HG03439 (cell line): ENCODE data around the gene MUC5B.
"Not testable (repeated sequence)": the region's sequence is repeated elsewhere in the genome, so short reads cannot be mapped to it uniquely, and the experiment has no call there.

Experiments used
- ATAC-seq: cut with Tn5 transposase; IDR thresholded peaks from one replicate; pipeline ENCODE4 v1.9.1; 2021; ENCODE audit warnings: mild to moderate bottlenecking, moderate library complexity; ENCODE audit not compliant: unreplicated experiment

The MUC5B gene

DNA sequence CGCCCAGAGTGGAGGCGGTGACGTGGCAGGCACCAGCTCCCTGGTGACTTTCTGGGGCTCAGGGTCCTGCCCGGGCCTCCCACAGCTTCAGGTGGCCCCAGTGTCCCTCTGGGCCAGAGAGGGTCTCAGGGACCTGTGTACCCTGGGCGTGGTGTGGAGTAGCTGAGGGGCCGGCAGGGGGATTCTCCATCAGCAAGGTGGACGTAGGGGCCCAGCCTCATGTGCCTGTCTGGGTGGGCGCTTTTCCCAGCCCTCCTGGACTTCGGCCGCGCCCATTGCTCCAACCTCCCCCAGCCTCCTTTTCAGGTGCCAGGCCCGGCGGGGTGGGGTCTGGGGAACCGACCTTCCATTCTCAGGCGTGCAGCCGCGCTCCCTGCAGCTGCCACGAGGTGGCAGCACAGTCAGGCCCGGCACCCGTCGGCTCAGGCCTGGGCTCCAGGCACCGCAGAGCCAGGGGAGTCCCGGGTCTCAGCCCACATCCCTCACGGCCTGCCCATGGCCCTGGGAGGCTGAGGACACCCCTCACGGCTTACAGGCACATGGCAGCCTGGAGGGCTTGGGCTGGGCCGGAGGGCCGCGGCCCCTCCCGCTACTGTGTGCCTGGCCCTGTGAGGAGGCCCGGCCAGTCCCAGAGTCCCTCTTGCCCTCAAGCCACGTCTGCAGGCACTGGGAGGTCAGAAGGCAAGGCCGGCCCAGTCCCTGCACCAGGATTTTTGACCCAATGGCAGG, 19.9 kb upstream of the MUC5B start:
- no peak for ATAC-seq

DNA sequence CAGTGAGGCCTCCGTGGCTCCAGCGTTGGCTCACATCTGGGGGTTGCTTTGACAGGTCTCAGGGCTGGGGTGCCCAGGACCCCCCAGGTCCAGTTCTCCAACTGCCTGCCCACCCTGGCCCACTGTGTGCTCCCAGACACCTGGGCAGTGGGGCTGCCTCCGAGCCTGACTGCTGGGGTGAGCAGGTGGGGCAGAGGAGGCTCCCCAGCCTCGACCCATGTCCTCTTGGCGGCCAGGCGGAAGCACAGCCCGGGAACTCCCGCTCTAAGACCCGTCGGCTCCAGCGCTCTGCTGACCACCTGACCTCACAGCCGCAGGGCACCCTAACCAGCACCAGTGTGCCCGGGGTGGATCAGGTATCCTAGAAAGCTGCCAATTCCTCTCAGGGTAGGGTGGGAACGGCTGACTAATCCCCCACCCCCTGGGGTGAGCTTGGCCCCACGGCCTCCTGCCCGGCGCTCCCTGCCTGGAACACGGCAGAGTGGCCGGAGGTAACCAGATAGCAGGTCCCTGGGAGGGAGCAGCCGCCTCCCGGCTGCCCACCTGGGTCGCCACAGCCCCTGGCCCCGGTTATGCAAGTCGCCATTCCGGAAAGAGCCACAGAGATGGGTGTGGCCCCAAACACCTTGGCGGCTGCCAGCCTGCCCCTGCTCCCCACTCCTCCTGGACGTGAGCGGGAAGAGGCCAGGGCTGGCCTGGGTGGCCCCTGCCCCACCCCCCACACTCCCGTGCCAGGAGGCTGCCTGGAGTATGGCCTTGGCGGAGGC, 19.2 kb upstream of the MUC5B start:
- ATAC-seq: no peak

DNA sequence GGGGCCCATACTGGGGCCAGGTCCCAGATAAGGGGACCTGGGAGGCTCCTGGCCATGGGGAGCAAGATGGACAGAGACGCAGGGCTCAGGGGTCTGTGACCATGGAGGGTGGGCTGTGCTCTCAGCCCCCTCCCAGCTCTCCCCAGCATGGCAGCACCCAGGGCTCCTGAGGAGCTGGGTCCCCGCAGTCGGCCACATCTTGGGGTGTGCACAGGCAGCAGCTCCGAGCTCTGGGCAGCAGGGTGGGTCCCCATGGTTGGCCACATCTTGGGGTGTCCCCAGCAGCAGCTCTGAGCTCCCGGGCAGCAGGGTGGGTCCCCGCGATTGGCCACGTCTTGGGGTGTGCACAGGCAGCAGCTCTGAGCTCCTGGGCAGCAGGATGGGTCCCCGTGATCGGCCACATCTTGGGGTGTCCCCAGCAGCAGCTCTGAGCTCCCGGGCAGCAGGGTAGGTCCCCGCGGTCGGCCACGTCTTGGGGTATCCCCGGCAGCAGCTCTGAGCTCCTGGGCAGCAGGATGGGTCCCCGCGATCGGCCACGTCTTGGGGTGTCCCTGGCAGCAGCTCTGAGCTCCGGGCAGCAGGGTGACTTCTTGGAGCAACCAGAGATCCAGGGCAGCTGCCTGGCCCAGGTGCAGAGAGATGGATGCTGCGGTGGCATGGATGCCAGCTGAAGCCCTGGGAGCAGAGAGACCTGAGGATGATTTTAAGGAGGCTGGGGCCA, 18.3 kb upstream of the MUC5B start:
- no peak for ATAC-seq

DNA sequence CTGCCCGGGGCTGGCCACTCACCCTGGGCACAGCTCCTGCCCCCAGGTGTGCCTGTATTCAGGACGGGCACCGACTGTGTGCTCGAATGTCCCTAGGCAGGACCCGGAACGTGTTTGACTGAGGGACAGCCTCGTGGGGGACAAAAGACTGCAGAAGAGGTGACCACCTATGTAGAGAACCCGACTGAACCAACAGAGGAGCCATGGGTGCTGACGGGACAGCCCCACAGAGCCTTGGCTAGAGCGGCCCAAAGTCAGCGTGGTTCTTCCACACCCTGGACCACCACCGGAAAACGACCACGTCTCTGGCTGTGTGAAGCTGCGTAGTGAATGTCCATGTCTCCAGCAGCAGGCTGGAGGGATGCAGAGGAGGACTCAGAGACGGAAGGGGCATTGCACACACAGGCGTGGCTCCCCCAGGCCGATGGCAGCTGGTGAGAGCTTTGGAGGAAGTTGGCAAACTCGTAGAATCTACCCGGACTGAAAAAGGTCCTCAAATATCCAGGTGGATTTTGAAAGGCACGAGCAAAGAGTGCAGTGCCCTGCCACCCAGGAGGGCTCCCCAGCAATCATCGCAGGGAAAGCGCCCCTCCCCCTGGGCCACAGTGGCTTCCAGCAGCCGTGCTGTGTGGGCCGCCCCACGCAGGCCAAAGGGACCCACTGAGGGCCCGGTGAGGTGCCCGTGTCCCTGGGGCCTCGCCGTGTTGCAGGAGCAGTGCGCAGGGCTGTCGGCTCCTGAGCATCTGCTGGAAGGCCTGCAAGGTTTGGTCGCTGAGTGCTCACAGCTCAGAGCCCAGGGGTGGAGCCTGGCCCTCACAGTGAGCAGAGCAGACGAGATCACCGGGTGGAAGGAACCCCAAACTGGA, 17.5 kb upstream of the MUC5B start:
- ATAC-seq: no peak

DNA sequence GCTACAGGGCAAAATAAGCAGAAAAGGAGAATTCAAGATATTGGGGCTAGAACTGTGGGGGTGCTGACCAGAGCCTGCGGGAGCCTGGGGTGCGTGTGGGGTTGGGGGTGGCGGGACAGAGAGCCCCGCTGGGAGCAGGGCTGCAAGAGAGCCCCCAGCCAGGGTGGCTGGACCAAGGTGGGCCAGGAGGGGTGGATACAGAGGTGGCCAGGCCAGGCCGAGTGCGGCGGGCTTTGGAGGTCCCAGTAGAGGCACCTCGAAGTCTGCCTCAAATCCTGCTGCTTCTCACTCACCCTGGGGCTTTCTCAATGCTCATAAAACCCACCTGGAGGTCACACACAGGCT, 16.9 kb upstream of the MUC5B start:
- ATAC-seq: no peak

DNA sequence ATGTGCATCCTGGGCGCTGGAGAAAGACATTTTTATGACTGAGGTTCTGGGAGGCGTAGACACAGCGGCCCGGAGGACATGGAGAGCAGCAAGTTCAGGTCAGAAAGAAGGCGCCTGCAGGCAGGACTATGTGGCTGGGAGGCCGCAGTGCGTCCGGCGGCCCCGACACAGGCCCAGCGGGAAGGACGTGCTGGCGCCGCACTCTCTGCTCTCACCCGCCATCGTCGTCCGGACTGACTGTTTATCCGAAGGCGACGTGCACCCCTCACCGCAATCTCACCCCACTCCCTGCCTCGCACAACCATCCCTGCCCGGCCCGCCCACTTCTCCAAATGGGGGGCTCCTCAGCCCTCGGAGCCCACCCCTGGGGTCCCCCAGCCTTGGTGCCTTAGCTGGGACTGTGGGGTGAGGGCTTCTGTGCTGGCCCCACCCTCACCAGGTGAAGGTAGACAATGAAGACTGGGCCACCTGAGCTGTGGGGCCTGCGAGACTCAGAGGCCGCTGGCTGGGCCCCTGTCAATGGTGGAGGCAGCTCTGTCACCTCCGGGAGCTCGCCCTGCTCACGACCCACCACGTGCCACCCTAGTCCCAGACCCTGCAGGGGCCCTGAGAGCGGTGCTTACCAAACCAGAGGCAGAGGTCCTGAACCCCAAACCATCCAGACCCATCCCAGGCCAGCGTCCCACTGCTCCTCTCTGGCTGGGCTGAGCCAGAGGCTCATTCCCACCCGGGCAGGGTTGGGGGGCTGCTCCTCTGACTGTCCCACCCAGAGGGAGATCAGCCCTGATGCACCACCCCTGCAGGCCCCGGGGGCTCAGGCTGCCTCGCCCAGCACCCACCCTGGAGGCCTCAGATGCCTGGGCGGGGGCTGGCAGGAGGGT, 16.2 kb upstream of the MUC5B start:
- ATAC-seq: no peak

DNA sequence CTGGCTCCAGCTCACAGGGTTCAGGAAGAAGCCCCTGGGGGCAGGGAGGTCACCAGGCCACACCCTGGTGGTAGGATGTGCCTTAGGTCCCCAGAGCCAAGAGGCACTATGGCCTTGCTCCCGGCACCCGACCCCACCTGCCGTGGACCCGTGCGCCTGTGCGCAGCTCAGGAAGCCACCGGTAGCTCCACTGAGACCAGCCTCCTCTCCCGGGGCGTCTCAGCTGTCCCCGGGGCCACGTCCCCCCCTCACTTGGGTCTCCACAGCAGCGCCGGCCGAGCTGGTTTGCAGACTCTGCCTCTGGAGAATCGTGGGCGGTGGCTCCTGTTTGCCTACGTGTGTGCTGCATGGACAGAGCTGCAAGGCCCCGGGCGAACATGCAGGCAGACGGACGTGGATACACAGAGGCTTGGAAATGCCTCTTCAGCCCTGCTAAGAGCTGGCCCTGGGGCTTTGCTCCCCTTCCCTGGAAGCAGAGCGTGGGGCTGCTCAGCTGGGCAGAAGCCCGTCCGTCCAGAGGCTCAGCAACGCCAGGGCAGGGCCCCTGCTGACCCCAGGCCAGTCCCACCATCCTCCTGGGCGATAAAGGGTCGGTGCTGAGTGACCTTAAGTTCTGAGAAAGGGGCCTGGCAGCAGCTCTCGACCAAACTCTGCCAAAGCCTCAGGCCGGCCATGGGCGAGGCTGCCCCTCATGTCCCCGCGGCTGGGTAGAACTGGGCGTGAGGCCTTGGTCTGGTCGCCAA, 15.3 kb upstream of the MUC5B start:
- ATAC-seq: no peak

DNA sequence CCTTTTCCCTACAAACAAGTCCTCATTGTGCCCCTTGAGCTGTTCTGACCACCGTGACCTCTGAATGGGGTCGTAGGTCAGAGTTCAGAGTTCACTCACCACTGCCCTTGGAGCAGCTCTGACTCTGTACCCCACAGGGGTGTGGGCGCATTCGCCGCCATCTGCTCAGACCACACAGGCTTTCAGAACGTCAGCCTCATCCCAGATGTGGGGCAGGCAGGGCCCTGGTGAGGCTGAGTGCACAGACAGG, 14.8 kb upstream of the MUC5B start:
- ATAC-seq: no peak

DNA sequence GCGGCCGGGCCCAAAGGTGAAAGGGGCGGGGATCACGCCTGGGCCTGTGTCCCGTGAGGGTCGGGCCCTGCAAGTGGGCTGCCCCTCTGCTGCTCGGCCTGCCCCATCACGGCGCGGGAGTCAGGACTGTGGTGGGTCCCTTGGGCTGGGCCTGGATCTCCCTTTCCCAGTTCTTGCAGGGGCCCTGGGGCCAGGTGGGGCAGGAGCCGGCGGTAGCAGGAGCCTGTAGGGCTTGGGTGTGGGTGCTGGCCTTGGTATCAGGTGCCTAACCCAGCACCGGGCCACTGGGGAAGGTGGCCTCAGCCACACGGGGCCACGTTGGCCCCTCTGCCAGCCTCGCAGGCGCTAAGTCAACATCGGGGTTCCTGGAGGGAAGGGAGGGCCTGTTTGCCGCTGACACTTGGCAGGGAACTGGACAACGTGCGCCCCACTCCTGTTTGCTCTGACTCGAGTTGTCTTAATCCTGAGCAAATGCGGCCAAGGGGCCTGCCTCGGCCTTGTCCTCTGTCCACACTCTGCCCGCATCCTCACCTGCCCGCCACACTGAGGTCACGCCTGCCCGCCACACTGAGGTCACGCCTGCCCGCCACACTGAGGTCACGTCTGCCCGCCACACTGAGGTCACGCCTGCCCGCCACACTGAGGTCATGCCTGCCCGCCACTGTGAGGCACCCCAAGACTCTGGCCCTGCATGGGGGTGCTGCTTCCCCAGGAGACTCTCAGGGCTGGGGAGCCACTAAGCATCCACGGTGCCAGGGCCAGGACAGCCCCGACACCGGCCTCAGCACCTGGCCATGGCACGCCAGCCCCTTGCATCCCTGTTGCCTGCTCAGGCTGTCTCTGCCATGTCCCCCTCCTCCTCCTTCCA, 14.2 kb upstream of the MUC5B start:
- no peak for ATAC-seq

DNA sequence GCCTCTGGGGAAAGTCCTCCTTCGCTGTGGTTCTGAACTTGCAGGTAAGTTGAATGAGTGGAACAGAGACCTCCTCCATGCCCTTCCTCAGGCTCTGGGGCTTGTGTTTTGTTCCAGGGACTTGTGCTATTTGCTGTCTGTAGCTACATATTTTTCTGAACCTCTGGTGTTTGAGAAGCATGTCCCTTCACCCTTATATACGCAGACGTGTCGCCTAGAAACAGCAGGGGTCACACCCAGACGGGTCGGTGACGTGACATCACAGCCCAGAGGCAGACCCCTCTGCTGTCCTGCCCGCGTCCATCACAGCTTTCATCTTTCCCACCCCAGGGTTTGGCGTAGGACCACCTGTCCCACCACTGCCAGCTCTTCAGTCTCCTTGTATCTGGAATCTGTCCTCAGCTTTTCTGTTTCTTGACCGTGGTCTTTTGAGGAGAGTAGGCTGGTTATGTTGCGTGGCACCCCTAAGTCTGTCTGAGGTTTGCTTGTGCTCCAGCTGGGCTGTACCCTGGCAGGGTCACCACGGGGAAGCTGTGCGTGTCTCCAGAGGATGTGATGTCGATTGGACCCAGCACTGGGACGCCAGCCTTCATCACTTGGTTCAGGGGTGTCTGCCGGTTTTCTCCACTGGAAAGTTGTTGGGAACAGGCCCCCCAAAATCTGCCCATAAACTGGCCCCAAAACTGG, 13.4 kb upstream of the MUC5B start:
- ATAC-seq: no peak

DNA sequence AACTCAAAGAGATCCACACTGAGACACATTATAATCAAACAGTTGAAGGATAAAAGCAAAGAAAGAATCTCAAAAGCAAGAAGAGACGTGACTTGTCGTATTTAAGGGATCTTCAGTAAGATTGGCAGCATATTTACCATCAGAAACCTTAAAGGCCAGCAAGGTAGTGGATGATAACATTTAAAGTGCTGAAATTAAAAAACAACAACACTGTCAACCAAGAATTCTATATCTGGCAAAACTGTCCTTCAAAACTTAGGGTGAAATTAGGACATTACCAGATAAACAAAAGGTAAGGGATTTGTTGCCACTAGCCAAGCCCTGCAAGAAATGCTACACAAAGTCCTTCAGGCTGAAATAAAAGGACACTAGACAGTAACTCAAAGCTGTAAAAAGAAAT, 11.0 kb upstream of the MUC5B start:
- ATAC-seq: no peak

DNA sequence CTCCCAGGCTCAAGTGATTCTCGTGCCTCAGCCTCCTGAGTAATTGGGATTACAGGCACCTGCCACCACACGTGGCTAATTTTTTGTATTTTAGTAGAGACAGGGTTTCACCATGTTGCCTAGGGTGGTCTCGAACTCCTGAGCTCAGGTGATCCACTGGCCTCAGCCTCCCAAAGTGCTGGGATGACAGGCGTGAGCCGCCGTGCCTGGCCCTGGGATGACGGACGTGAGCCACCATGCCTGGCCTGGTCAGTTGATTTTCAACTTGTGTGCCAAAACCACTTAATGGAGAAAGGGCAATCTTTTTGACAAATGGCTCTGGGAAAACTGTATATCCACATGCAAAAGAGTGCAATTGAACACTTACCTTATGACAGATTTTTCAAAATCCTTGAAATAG, 7.0 kb upstream of the MUC5B start:
- ATAC-seq: not testable (repeated sequence)

DNA sequence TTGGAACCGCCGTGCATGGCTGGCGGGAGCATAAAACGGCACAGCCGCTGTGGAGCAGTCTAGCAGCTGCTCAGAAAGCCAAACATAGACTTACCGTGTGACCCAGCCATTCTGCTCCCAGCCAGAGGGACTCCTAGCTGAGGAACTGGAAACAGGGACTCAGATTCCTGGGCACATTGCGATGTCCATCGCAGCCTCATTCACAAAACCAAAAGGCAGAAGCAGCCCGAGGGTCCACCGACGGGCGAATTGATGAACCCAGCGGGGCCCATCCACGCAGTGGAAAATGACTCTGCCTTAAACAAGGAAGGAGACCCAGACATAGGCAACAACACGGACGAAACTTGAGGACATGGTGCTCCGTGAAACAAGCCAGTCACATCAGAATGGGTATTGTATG, 5.7 kb upstream of the MUC5B start:
- ATAC-seq: no peak

DNA sequence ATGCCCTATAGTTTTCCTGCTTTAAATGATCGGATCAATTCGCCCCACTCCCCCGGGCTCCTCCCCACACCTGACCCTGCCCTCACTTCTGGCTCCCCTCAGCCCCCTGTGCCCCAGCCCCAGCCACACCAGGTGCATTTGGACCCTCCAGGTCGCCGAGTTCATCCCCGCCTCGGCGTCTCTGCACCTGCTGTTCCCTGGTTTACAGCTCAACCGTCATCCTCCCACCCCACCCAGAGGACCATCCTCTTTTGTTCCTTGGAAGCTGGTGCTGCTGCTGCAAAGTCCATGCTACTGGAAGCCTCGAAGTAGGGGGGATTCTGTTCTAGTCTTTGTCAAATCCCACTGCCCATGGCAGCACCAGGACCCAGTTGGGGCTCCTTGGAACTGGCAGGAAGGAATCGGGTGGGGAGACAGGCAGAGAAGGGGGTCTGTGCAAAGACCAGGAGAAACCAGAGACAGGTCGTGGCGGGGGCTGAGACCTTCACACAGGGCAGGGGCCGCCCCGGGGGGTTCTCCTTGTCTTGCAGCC, 4.5 kb upstream of the MUC5B start:
- ATAC-seq: no peak

DNA sequence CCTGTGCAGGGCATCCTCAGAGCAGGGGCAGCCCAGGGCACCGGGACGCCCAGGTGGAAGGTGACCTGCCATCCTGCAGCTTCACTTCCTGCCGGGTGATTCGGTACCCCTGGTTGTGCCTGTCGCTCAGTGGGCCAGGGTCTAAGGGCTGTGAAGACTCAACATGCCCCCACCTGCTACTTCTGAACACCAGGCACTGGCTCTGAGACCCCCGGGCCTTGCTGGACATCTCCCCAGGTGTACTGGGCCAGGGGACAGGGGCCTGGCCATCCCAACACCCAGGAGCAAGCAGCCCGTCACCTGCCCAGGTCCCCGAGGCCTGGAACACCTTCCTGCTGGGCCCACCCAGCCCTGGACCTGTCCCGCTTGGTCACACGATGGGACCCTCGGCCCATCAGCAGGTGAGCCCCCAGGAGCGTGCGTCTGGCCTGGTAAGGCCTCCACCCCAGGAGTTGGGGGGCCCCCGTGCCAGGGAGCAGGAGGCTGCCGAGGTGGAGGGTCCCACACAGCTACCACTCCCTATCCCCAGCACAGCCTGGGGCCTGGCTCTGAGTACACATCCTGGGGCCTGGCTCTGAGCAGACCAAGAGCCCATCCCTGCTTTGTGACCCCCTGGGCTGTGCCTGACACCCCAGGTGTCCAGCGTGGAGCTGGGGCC, 3.9 kb upstream of the MUC5B start:
- no peak for ATAC-seq

DNA sequence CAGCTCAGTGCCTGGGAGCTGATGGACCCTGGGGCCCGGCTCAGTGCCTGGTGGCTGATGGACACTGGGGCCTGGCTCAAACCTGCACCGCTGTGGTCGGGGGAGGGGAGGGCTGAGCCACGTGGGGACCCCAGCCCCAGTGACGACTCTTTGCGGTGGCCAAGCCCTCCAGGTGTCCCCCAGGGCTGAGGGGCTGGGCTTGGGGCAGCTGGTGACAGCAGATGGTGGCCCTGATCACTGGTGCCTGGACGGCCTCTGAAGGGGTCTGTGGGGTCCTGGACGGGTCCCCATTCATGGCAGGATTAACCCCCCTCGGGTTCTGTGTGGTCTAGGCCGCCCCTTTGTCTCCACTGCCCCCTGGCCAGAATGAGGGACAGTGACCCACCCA, 3.4 kb upstream of the MUC5B start:
- no peak for ATAC-seq
